GM13976 (cell line): ENCODE results near the gene ANKIB1.

Experiments used
- DNase-seq: peaks from one replicate; pipeline ENCODE4 v3.0.0; 2012; ENCODE audit warnings: low spot score
- in situ Hi-C: fragments of 300-500 bp; cut with MboI; formaldehyde crosslinking; loops from one replicate; pipeline ENCODE4 v1.12.0; 2022; ENCODE audit warnings: low sequenced_read_pairs, mixed read lengths, inconsistent platforms; ENCODE audit not compliant: unreplicated experiment
- TF ChIP-seq, protein P1 (sequence below): IDR thresholded peaks from 2 replicates; pipeline ENCODE4 v1.5.1; 2012; ENCODE audit warnings: borderline replicate concordance, mild to moderate bottlenecking; ENCODE audit not compliant: insufficient read depth; ENCODE audit errors: extremely low read depth, missing control alignments, control extremely low read depth

The ANKIB1 gene

DNA sequence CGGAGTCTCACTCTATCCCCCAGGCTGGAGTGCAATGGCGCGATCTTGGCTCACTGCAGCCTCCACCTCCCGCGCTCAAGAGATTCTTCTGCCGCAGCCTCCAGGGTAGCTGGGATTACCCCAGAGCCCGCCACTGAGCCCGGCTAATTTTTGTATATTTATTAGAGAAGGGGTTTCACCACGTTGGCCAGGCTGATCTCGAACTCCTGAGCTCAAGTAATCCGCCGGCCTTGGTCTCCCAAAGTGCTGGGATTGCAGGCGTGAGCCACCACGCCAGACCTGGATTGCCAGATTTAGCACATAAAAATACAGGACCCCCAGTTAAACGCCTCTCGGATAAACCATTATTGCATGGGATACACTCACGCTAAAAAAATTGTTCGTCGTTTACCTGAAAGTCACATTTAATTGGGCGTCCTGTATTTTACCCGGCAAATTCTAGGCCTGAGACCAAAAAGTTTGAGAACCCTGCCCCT lies 201.1 kb downstream of the ANKIB1 start:
- no peak for DNase-seq
- in situ Hi-C loops: loop anchor here (10.0 kb wide), 1 partner anchor 622 kb away; no protein-coding TSS in a partner anchor
- TF ChIP-seq, protein P1, sequence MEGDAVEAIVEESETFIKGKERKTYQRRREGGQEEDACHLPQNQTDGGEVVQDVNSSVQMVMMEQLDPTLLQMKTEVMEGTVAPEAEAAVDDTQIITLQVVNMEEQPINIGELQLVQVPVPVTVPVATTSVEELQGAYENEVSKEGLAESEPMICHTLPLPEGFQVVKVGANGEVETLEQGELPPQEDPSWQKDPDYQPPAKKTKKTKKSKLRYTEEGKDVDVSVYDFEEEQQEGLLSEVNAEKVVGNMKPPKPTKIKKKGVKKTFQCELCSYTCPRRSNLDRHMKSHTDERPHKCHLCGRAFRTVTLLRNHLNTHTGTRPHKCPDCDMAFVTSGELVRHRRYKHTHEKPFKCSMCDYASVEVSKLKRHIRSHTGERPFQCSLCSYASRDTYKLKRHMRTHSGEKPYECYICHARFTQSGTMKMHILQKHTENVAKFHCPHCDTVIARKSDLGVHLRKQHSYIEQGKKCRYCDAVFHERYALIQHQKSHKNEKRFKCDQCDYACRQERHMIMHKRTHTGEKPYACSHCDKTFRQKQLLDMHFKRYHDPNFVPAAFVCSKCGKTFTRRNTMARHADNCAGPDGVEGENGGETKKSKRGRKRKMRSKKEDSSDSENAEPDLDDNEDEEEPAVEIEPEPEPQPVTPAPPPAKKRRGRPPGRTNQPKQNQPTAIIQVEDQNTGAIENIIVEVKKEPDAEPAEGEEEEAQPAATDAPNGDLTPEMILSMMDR: no peak

DNA sequence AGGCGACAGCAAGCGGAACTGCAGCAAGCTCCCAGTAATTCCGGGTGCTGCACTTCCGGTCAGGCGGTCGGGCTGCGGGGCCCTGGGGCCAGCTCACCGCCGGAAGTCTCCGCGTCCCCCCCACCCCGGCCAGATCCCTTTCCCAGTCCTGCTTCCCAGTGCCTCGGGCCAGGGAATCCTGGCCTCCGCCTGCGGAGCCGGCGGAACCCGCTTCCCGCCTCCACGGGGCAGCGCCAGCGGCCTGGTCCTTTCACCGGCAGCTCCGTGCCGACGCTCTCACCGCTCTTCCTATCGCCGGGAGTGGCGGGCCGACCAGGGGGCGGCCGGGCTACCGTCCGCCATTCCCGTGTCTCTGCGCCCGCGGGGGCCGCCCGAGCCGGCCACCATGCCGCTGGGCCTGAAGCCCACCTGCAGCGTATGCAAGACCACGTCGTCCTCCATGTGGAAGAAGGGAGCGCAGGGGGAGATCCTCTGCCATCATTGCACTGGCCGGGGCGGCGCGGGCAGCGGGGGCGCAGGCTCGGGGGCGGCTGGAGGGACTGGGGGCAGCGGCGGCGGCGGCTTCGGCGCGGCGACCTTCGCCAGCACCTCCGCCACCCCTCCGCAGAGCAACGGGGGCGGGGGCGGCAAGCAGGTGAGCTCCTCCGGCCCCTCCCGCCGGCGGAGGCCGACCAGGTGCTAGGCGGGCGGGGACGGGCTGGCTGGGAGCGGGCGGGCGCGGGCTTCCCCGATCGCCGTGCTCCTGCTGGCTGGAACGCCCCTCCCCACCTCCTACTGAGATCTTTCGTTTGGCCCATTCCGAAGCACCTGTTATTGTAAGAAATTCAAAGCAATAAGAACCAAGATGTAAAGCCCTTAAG lies 201.8 kb downstream of the ANKIB1 start, which contains the start of gene GATAD1:
GATAD1 (plus strand) TSS at position 138 of the 860 bp plus-strand sequence; CDS start at position 386, 248 bp downstream.
- TF ChIP-seq, protein P1: peak; percentile 83
- in situ Hi-C loops: loop anchor here (10.0 kb wide), 1 partner anchor 623 kb away; no protein-coding TSS in a partner anchor
- peak; percentile 91 for DNase-seq

DNA sequence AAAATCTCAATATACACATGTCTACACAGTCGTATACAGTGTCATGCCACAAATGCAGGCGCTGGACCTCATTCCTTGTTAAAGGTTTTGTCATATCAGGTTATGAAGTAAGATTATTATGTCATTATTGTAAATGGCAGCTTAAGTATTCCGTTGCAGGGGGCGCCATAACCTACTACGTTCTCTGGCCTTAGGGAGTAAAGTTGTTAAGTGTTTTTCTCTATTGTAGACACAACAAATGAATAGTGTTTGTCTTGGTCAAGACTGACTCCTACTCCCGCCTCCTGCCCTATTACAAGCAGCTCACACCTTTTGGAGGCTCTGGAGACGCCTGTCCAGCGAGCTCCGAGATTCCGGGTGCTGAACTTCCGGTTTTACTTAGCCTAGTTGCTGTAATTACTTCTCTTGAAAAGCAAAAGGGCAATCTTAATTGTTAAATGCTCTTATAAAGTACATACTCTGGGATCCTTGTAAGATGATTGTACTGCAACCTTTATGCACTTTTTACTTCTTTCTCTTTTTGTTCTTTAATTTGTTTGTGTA lies 202.5 kb downstream of the ANKIB1 start:
- DNase-seq: peak; percentile 45
- in situ Hi-C loops: loop anchor here (10.0 kb wide), 1 partner anchor 623 kb away; no protein-coding TSS in a partner anchor
- TF ChIP-seq, protein P1: peak; percentile 29
